ENCODE data around the gene ZNF454. TPM values are rescaled to one million over a fixed set of nuclear protein-coding genes. Genes with fewer than 3 reads are reported as not detected.

ZNF454 gene
- total RNA-seq, 1 experiment from 2014 or later = not detected

- in situ Hi-C loops (cut with HindIII; ENCODE audit: low pct_unique_long_range_greater_than_20kb, low sequenced_read_pairs) = no loop called here
- DNase-seq (ENCODE audit: low read depth) = no peak
Observed at GRCh38 chr5:178991190-178992145, 50.5 kb downstream of the ZNF454 start.

GRCh38 chr5:178992291-178992895, 51.4 kb downstream of the ZNF454 start:
- in situ Hi-C loops (cut with HindIII; ENCODE audit: low pct_unique_long_range_greater_than_20kb, low sequenced_read_pairs) = no loop called here
- DNase-seq (ENCODE audit: low read depth) = no peak

DNA sequence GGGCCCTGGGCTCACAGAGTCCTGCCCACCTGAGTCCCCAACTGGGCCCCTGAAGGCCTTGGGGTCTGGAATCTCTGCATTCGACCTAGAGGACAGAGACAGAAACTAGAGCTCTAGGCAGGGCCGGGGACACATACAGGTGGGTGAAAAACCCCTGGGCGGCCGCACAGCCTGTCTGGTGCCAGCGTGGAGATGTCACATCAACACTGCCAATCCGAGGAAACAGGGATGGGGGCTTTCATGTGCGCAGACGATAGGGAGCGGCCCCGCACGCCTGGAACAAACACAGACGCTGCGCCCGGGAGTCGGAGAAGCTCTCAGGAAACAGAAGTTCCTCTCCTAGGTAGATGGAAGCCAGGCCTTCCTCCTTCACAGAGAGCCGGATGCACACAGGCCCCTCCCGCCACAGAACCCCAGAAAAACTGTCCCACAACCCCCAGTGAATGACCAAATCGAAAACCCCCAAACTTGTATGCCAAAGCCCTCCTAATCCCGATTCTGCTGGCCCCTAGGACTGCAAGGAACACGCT, 52.3 kb downstream of the ZNF454 start:
- in situ Hi-C loops (cut with HindIII; ENCODE audit: low pct_unique_long_range_greater_than_20kb, low sequenced_read_pairs) = no loop called here
- DNase-seq (ENCODE audit: low read depth) = no peak

GRCh38 chr5:178993955-178994579, 53.1 kb downstream of the ZNF454 start:
- in situ Hi-C loops (cut with HindIII; ENCODE audit: low pct_unique_long_range_greater_than_20kb, low sequenced_read_pairs) = no loop called here
- no peak for DNase-seq (ENCODE audit: low read depth)

GRCh38 chr5:178994580-178995340, 53.8 kb downstream of the ZNF454 start, which contains the start of gene GRM6:
Gene GRM6 (minus strand): TSS chr5:178995320. CDS start chr5:178994944, 376 bp downstream.
- in situ Hi-C loops (cut with HindIII; ENCODE audit: low pct_unique_long_range_greater_than_20kb, low sequenced_read_pairs) = no loop called here
- DNase-seq (ENCODE audit: low read depth) = no peak

DNA sequence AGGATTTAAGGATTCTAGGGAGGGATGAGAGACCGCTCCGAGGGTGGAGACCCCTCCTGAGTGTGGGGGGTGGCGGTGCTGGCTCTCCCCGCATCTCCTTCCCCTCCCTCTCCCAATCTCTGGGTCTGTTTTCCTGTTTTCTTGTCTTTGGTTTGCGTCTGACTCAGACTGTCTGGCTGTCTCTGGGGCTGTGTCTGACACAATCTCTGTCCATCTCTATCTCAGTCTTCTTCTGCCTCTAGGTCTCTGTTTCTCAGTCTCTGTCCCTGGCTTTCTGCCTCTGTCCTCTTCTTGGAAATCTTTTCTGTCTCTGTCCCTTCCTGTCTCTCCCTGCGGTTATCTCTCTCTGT, 54.3 kb downstream of the ZNF454 start:
- in situ Hi-C loops (cut with HindIII; ENCODE audit: low pct_unique_long_range_greater_than_20kb, low sequenced_read_pairs) = no loop called here
- no peak for DNase-seq (ENCODE audit: low read depth)

GRCh38 chr5:178996156-178996555, 55.2 kb downstream of the ZNF454 start:
- in situ Hi-C loops (cut with HindIII; ENCODE audit: low pct_unique_long_range_greater_than_20kb, low sequenced_read_pairs) = no loop called here
- DNase-seq (ENCODE audit: low read depth) = no peak

- in situ Hi-C loops (cut with HindIII; ENCODE audit: low pct_unique_long_range_greater_than_20kb, low sequenced_read_pairs) = no loop called here
- no peak for DNase-seq (ENCODE audit: low read depth)
Observed at GRCh38 chr5:178997191-178997590, 56.2 kb downstream of the ZNF454 start.

- in situ Hi-C loops (cut with HindIII; ENCODE audit: low pct_unique_long_range_greater_than_20kb, low sequenced_read_pairs) = no loop called here
- no peak for DNase-seq (ENCODE audit: low read depth)
Observed at GRCh38 chr5:178998441-178998840, 57.4 kb downstream of the ZNF454 start.

GRCh38 chr5:179006564-179006963, 65.6 kb downstream of the ZNF454 start:
- no peak for DNase-seq (ENCODE audit: low read depth)
- in situ Hi-C loops (cut with HindIII; ENCODE audit: low pct_unique_long_range_greater_than_20kb, low sequenced_read_pairs) = no loop called here

GRCh38 chr5:179008667-179009066, 67.7 kb downstream of the ZNF454 start:
- in situ Hi-C loops (cut with HindIII; ENCODE audit: low pct_unique_long_range_greater_than_20kb, low sequenced_read_pairs) = no loop called here
- DNase-seq (ENCODE audit: low read depth) = no peak

Other genes with a start within 250 kb of the ZNF454 start
- 6.1 and 8.4 TPM in 2 replicates for gene ZNF354A, start 210.5 kb upstream of the ZNF454 start, total RNA-seq (2014; rRNA removed; shearing (Covaris generic); ENCODE audit: low replicate concordance)
- gene ZNF354B, start 81.2 kb upstream of the ZNF454 start, total RNA-seq (2014; rRNA removed; shearing (Covaris generic); ENCODE audit: low replicate concordance) = 2.9 and 3.4 TPM in 2 replicates
- gene ZFP2, start 45.3 kb upstream of the ZNF454 start, total RNA-seq (2014; rRNA removed; shearing (Covaris generic); ENCODE audit: low replicate concordance) = 5.5 TPM in 1 of 2 replicates, not detected in the other
- gene GRM6, start 54.1 kb downstream of the ZNF454 start, total RNA-seq (2014; rRNA removed; shearing (Covaris generic); ENCODE audit: low replicate concordance) = not detected in 2 replicates
- gene ZNF879, start 82.6 kb downstream of the ZNF454 start, total RNA-seq (2014; rRNA removed; shearing (Covaris generic); ENCODE audit: low replicate concordance) = 0.74 and 0.87 TPM in 2 replicates
- not detected in 2 replicates for gene ZNF354C, start 119.2 kb downstream of the ZNF454 start, total RNA-seq (2014; rRNA removed; shearing (Covaris generic); ENCODE audit: low replicate concordance)